ENCODE measurements around the gene CLUH.
"Not testable (repeated sequence)": the region's sequence is repeated elsewhere in the genome, so short reads cannot be mapped to it uniquely, and the experiment has no call there.

GRCh38 chr17:2660410-2660809, 51.2 kb downstream of the CLUH start:
- not testable (repeated sequence) for TF ChIP-seq CTCF (IDR thresholded peaks at IDR 0.05); EZH2 (IDR thresholded peaks at IDR 0.05; ENCODE audit: borderline replicate concordance, insufficient read depth, low read depth, low read length, poor library complexity, severe bottlenecking)

All from B cell (primary cell).